ENCODE results near the gene OGDH.
"Not testable (repeated sequence)": the region's sequence is repeated elsewhere in the genome, so short reads cannot be mapped to it uniquely, and the experiment has no call there.

OGDH gene

GRCh38 chr7:44580945-44581878 is 25.2 kb upstream of the OGDH start:
- no peak for DNase-seq (ENCODE audit: low spot score)

DNA sequence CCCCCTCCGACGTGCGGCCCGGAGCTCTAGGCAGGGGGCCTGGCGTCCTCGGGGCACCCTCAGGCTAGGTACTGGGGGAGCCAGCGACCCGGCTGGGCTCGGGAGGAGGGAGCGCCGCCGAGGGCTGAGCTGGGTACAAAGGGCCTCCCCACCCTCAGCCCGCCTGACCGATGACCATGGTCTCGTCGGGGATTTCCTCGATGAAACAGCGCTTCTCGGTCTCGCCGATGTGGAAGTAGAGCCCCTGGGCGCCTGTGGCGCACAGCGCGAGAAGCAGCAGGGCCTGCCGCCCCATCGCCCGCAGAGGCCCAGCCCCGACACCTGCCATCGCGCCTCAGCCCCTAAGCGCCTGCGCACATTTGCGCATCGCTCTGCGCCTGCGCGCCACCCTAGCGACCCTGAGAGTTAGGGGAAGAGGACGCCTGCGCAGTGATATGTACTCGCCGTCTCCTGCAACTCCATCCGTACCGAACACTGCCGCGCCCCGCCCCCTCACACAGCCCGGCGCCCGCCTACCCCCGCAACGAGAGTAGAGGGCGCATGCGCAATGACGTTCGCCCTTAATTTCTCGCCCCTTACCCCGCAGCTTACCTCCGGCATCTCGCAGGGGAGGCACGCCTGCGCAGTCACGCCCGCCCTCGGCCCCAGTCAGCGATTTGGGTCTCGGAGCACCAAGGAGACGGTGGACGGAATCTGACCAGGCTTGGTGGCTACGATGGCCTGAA is 24.4 kb upstream of the OGDH start, which contains the start of gene TMED4:
Gene TMED4 (minus strand): TSS at position 353 of the 725 bp plus-strand sequence. CDS start 25 bp downstream, at position 328.
- DNase-seq (ENCODE audit: low spot score) = peak; percentile 100

GRCh38 chr7:44583146-44583865 is 23.1 kb upstream of the OGDH start:
- DNase-seq (ENCODE audit: low spot score) = peak; percentile 63

- DNase-seq (ENCODE audit: low spot score) = peak; percentile 83
Observed at GRCh38 chr7:44587843-44588711, 18.4 kb upstream of the OGDH start.

- no peak for DNase-seq (ENCODE audit: low spot score)
Observed at GRCh38 chr7:44590910-44591309, 15.5 kb upstream of the OGDH start.

DNA sequence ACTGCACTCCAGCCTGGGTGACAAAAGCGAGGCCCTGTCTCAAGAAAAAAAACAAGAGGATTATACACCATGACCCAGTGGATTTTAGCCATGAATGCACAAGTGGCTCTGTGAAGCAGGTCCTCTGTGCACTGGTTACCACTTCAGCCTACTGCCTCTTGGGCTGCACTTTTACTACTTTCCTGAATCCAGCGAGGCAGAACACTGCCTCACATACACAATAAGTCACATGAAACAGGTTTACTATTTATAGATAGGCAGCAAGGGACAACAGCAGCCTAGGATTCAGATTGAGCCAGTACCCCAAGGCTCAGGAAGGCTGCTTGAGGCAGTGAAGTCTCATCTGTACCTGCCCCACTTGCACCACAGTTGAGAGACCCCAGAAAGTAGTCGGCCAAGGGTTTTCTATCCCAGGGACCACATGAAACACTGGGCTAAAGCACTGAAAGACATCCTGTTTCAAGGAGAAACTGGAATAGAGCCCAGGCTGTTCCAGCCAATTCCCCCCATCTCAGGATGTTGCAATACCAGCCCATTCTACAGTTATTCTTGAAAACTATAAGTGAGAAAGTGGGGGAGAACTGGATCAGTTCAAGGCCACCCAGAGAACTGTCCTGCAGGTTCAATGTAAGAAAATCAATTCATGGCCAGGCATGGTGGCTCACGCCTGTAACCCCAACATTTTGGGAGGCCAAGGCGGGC is 10.3 kb upstream of the OGDH start:
- no peak for DNase-seq (ENCODE audit: low spot score)

DNA sequence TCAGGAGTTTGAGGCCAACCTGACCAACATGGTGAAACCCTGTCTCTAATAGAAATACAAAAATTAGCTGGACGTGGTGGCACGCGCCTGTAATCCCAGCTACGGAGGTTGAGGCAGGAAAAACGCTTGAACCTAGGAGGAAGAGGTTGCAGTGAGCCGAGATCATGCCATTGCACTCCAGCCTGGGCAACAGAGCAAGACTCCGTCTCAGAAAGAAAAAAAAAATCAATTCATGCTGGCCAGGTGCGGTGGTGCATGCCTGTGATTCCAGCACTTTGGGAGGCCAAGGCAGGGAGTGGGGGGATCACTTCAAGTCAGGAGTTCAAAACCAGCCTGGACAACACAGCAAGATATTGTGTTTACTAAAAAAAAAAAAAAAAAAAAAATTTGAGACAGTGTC is 9.2 kb upstream of the OGDH start:
- DNase-seq (ENCODE audit: low spot score) = not testable (repeated sequence)

GRCh38 chr7:44599222-44599621 is 7.2 kb upstream of the OGDH start:
- no peak for DNase-seq (ENCODE audit: low spot score)

DNA sequence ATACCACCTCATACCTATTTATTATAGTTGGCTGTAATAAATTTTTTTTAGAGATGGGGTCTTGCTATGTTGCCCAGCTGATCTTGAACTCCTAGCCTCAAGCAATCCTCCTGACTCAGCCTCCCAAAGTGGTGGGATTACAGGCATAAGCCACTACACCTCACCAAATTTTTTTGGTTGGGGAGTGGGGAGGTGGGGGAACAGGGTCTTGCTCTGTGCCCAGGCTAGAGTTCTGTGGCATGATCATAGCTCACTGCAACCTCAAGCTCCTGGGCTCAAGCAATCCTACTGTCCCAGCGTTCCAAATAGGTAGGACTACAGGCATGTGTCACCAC is 3.9 kb upstream of the OGDH start:
- DNase-seq (ENCODE audit: low spot score) = no peak

DNA sequence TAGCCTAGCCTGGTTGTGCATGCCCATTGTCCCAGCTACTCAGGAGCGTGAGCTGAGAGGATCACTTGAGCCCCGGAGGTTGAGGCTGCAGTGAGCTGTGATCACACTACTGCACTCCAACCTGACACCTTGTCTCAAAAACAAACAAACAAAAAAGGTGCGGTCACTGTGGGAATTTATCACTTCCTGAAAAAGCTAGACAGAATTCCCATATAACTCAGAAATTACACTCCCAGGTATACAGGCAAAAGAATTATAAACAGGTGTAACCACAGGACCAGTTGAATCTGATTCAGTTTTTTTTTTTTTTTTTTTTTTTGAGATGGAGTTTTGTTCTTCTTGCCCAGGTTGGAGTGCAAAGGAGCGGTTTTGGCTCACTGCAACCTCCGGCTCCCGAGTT is 3.2 kb upstream of the OGDH start:
- DNase-seq (ENCODE audit: low spot score) = no peak

DNA sequence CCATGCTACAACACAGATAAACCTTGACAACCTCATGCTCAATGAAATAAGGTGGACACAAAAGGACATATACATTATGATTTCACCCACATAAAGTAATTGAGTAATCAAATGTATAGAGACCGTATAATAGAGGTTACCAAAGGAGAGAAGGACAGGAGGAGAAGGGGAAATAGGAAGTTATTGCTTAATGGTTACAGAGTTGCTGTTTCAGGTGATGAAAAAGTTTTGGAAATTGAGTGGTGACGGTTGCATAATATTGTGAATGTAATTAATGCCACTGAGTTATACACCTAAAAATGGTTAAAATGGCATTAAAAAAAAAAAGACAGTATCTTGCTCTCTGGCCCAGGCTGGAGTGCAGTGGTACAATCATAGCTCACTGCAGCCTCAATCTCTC is 1.5 kb upstream of the OGDH start:
- DNase-seq (ENCODE audit: low spot score) = no peak

- no peak for DNase-seq (ENCODE audit: low spot score)
Observed at GRCh38 chr7:44607141-44608068, 978 bp downstream of the OGDH start.

DNA sequence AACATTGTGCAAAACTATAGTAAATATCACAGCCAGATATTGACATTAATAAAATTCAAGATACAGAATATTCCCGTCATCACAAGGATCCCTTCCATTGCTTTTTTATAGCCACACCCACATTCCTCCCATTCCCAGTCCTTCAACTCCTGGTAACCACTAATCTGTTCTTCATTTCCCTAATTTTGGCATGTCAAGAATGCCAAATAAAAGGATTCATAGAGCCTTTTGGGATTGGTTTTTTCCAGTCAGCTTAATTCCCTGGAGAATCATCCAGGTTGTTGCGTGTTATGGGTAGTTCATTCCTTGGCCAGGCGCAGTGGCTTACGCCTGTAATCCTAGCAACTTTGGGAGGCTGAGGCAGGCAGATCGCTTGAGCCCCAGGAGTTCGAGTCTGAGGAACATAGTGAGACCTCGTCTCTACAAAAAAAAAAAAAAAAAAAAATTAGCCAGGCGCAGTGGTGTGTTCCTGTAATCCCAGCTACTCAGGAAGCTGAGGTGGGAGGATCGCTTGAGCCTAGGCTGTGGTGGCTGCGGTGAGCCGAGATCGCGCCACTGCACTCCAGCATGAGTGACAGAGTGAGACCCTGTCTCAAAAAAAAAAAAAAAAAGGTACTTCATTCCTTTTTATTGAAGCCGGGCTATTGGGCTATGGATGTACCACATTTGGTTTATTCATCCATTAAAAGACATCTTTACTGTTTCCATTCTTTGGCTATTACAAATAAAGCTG is 2.7 kb downstream of the OGDH start:
- DNase-seq (ENCODE audit: low spot score) = no peak

DNA sequence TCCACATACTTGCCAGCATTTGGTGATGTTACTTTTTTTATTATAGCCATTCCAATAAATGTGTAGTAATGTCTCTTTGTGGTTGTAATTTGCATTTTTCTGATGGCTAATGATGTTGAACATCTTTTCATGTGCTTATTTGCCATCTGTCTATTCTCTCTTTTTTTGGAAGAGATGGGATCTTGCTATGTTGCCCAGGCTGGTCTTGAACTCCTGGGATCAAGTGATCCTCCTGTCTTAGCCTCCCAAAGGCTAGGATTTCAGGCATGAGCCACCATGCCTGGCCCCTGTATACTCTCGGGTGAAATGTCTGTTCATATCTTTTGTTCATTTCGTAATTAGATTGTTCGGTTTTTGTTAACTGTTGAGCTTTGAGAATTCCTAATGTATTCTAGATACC is 3.4 kb downstream of the OGDH start:
- DNase-seq (ENCODE audit: low spot score) = no peak

GRCh38 chr7:44615149-44615611 is 8.8 kb downstream of the OGDH start:
- DNase-seq (ENCODE audit: low spot score) = peak; percentile 52

DNA sequence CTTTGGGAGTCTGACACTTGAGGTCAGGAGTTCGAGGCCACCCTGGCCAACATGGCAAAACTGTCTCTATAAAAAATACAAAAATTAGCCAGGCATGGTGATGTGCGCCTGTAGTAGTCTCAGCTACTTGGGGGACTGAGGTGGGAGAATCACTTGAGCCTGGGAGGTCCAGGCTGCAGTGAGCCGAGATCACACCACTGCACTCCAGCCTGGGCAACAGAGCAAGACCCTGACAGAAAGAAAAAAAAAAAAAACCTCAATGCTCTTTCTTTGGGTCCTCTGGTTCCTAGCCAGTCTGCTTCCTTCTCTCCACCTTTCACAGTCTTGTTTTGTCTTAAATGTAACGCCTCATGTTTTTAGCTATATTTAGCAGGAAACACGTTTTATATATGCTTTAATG is 9.4 kb downstream of the OGDH start:
- no peak for DNase-seq (ENCODE audit: low spot score)

DNA sequence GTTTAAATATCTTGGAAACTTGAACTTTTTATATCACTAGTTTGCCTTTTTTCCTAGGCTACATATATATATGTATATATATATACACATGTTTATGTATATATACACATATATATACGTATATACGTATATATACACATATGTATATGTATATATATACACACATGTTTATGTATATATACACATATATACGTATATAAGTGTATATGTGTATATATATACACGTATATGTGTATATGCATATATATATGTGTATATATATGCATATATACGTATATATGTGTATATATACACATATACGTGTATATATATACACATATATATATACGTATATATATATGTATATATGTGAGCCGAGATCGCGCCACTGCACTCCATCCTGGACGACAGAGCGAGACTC is 10.1 kb downstream of the OGDH start:
- no peak for DNase-seq (ENCODE audit: low spot score)

DNA sequence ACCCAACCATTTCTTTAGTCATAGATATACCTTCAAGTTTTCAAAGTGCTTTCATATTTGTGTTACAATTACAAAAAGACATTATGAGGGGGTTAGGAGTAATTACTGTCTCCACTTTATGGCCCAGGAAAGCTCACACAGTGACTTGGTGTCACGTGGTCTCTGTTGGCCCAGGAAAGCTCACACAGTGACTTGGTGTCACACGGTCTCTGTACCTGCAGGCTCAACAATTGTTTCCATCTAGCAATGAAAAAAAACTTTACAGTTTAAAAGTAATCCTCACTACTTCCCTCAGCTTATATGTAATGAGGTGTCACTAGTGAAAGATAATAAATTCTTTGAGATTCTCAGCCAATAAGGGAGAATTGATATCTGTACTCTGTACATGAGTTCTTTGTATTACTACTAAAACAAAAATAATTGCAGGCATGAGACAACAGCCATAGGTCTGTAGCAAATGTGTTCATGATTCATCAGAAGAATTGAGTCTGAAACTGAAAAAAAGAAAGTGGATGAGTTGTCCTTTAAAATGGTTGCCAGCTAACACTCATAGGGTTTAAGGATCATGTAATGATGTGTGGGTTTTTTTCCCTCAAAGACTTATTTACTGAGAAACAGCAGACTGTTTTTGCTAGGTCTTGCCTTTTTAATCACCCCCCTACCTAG is 10.9 kb downstream of the OGDH start:
- no peak for DNase-seq (ENCODE audit: low spot score)

DNA sequence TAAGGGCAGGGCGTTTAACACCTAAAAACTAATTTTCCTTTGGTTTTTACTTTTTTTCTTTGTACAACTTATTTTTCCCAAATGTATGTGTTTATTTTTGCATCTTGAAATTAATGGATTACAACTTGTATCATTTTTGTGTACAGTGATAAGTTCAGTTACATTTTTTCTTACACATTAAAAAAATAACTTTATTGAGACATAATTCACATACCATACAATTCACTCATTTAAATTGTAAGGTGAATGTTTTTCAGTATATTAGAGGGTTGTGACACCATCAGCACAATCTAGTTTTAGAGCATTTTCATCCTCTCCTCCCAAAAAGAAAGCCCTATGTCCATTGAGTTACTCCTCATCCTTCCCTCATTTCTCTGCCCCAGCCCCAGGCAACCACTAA is 11.6 kb downstream of the OGDH start:
- no peak for DNase-seq (ENCODE audit: low spot score)
